ENCODE measurements around the gene STK10. TPM values are rescaled to one million over a fixed set of nuclear protein-coding genes. Genes with fewer than 3 reads are reported as not detected.

STK10 gene
- total RNA-seq, 1 donor from 2014 or later = 66.2 TPM

DNA sequence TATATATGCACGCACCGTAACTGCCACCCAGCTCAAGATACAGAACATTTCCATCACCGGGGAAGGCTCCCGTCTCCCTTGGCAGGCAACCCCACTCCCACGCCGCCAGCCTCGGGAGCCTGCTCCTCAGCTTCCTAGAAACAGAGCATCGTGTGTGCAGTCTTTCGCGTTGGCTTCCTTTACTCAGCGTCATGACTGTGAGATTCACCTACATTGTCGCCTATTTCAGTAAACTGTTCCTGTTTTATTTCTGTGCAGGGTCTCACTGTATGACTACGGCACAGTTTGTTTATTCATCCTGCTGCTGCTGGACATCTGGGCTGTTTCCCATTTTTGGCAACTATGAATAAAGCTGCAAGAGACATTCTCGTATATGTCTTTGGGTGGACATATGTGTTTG is 90.7 kb downstream of the STK10 start:
- H3K27ac Mint-ChIP-seq (ENCODE audit: unreplicated experiment) = peak overlapping the region; percentile 21
- DNase-seq (ENCODE audit: extremely low spot score, unreplicated experiment) = no peak
- TF ChIP-seq, protein P1, sequence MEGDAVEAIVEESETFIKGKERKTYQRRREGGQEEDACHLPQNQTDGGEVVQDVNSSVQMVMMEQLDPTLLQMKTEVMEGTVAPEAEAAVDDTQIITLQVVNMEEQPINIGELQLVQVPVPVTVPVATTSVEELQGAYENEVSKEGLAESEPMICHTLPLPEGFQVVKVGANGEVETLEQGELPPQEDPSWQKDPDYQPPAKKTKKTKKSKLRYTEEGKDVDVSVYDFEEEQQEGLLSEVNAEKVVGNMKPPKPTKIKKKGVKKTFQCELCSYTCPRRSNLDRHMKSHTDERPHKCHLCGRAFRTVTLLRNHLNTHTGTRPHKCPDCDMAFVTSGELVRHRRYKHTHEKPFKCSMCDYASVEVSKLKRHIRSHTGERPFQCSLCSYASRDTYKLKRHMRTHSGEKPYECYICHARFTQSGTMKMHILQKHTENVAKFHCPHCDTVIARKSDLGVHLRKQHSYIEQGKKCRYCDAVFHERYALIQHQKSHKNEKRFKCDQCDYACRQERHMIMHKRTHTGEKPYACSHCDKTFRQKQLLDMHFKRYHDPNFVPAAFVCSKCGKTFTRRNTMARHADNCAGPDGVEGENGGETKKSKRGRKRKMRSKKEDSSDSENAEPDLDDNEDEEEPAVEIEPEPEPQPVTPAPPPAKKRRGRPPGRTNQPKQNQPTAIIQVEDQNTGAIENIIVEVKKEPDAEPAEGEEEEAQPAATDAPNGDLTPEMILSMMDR (IDR thresholded peaks at IDR 0.05) = no peak

DNA sequence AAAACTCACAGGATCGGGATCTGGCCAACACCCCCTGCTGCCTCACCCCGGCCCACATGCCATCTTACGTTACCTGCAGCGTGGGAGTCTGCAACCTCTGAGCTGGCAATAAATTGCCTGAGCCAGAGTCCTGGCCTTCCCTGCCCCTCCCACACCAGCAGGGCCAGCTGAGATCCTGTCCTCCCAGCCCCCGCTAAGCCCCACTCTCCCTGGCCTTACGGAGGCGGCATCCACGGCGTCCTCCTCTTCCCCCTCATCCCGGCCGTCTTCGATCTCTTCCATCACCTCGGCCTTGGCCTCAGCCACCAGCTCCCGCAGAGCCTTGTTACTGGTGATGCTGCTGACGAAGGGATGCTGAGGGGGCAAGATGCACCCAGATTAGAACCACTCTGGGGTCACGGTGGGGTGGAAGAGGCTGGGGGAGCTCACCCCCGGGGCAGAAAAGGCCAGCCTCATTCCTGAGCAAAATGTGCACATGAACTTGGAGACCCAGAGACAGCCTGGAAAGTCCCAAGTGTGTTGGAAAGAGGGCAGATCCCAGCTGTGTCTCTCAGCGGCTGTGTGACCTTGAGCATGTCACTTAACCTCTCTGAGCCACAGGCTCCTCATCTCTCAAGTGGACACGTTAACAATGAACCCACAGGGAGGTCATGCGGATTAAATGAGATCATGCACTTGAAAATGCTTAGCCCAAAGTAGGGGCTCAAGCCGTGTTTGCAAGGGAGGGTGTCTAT is 91.7 kb downstream of the STK10 start:
- Mint-ChIP-seq H3K9me3 (ENCODE audit: unreplicated experiment) (no peaks in the 10 kb centered on the region), H3K4me1 (ENCODE audit: unreplicated experiment) (peaks cover 16% of the 10 kb centered on the region), H3K27me3 (ENCODE audit: unreplicated experiment) (no peaks in the 10 kb centered on the region), H3K27ac (ENCODE audit: unreplicated experiment) (no peak overlapping the region), H3K36me3 (ENCODE audit: unreplicated experiment) (peaks cover 17% of the 10 kb centered on the region), H3K4me3 (ENCODE audit: unreplicated experiment) (no peak overlapping the region)
- TF ChIP-seq, protein P1 (IDR thresholded peaks at IDR 0.05) = no peak
- DNase-seq (ENCODE audit: extremely low spot score, unreplicated experiment) = no peak

More for the DNA sequence above, 90.7 kb downstream of the STK10 start:
- H3K36me3 Mint-ChIP-seq (ENCODE audit: unreplicated experiment) = peaks cover 21% of the 10 kb centered on the region
- no peaks in the 10 kb centered on the region for H3K27me3 Mint-ChIP-seq (ENCODE audit: unreplicated experiment)
- H3K9me3 Mint-ChIP-seq (ENCODE audit: unreplicated experiment) = no peaks in the 10 kb centered on the region
- H3K4me1 Mint-ChIP-seq (ENCODE audit: unreplicated experiment) = peaks cover 26% of the 10 kb centered on the region
- no peak overlapping the region for H3K4me3 Mint-ChIP-seq (ENCODE audit: unreplicated experiment)

DNA sequence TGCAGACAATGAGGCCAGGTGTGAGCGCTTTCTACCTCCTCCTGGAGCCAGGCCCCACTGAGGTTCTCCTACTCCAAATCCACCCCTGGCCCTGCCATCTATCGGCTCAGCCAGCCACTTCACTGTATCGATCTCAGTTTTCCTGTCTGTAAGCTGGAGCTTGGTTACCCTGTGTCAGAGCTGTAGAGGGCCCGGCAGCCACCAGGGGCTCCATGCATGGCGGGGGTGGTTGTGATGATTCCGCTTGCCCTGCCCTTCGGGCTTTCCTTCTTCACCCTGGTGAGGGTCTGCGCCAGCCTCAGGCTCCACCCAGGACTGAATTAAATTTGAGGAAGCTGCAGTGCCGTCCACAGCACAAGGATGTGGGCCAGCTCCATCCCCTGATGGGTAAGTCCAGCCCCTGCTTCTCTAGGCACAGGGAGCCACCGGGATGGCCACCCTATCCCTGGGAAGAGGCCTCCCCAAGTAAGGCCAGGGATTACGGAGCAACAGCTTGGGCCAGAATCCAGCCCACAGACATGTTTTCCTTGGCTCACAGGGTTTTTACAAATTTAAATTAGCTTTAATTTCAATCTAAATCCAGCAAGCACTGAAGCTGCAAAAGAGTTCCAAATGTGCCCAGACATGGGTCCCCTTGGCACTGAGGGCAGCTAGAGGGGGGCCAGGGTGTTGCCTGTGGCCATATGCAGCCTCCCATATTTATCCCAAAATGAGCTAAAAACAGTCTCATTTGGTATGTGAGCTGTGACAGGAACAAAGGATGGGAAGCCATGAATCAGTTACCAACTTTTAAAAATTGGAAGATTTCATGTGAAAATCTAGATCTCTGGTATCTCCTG is 92.4 kb downstream of the STK10 start:
- Mint-ChIP-seq H3K4me1 (ENCODE audit: unreplicated experiment) (peaks cover 13% of the 10 kb centered on the region), H3K9me3 (ENCODE audit: unreplicated experiment) (no peaks in the 10 kb centered on the region), H3K27me3 (ENCODE audit: unreplicated experiment) (no peaks in the 10 kb centered on the region), H3K4me3 (ENCODE audit: unreplicated experiment) (no peak overlapping the region), H3K27ac (ENCODE audit: unreplicated experiment) (no peak overlapping the region), H3K36me3 (ENCODE audit: unreplicated experiment) (peaks cover 20% of the 10 kb centered on the region)
- DNase-seq (ENCODE audit: extremely low spot score, unreplicated experiment) = no peak
- TF ChIP-seq, protein P1 (IDR thresholded peaks at IDR 0.05) = no peak

DNA sequence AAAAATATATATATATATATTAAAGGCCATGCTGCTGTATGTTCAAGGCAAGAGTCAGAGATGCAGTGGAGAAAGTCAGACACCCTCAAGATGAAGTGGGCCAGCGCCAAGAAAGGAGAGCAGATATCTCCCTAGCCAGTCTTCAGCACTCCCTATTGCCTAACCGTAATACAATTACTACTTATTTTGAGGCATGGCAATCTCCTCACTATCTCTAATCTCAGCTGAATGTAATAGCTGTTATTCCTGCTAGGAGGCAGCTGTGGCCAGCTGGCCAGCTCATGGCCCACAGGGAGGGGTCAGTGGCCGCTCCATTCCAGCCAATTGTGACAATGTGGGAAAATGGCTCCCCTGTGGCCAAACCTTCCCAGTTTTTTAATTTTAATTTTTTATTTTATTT is 94.1 kb downstream of the STK10 start:
- H3K9me3 Mint-ChIP-seq (ENCODE audit: unreplicated experiment) = no peaks in the 10 kb centered on the region
- no peaks in the 10 kb centered on the region for H3K27me3 Mint-ChIP-seq (ENCODE audit: unreplicated experiment)
- TF ChIP-seq, protein P1 (IDR thresholded peaks at IDR 0.05) = no peak
- H3K4me3 Mint-ChIP-seq (ENCODE audit: unreplicated experiment) = no peak overlapping the region
- no peak overlapping the region for H3K27ac Mint-ChIP-seq (ENCODE audit: unreplicated experiment)
- peaks cover 13% of the 10 kb centered on the region for H3K4me1 Mint-ChIP-seq (ENCODE audit: unreplicated experiment)
- peaks cover 33% of the 10 kb centered on the region for H3K36me3 Mint-ChIP-seq (ENCODE audit: unreplicated experiment)
- DNase-seq (ENCODE audit: extremely low spot score, unreplicated experiment) = no peak

DNA sequence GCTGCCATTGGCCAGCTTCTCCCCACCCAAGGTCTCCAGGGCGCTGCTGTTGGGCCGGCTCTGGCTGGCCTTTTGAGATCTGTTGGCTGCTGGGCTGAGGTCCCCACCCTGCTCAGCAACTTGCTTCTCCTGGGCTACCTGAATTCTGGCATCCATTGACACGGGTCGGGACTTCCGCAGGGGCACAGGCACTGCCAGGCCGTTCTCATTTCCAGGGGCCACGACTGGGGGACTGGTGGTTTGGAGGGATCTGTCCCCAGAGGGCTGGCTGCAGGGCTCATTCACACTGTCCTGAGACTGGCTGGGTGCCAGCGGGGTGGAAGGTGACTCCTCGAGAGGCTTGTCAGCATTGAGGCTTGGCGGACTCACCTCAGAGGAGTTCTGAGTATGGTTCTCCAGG is 94.5 kb downstream of the STK10 start:
- no peaks in the 10 kb centered on the region for H3K27me3 Mint-ChIP-seq (ENCODE audit: unreplicated experiment)
- H3K27ac Mint-ChIP-seq (ENCODE audit: unreplicated experiment) = no peak overlapping the region
- H3K4me1 Mint-ChIP-seq (ENCODE audit: unreplicated experiment) = peaks cover 13% of the 10 kb centered on the region
- TF ChIP-seq, protein P1 (IDR thresholded peaks at IDR 0.05) = no peak
- DNase-seq (ENCODE audit: extremely low spot score, unreplicated experiment) = no peak
- no peak overlapping the region for H3K4me3 Mint-ChIP-seq (ENCODE audit: unreplicated experiment)
- H3K9me3 Mint-ChIP-seq (ENCODE audit: unreplicated experiment) = no peaks in the 10 kb centered on the region
- peaks cover 34% of the 10 kb centered on the region for H3K36me3 Mint-ChIP-seq (ENCODE audit: unreplicated experiment)
